Heart left ventricle (tissue), 16 donors: Measurements from ENCODE around the gene GNG7. TPM values are rescaled to one million over a fixed set of nuclear protein-coding genes. Genes with fewer than 3 reads are reported as not detected.
"Not testable (repeated sequence)": the region's sequence is repeated elsewhere in the genome, so short reads cannot be mapped to it uniquely, and the experiment has no call there.

Experiments used
- ATAC-seq, 4 donors: fragments of 200-7000 bp; cut with Tn5 transposase; one replicate each; pipeline ENCODE4 v1.9.1; 2020 to 2022; ENCODE audit warnings: moderate library complexity in 4 of 4, mild to moderate bottlenecking in 3 of 4, moderate number of reproducible peaks in 1 of 4
- DNase-seq, 5 donors: peaks; one replicate each; pipeline ENCODE4 v3.0.0-alpha.2; 2020
- H3K27ac ChIP-seq, 12 donors: fragments of 200-600 bp; sonication (generic) in 4 of 12; one replicate each; pipeline versions ENCODE4 v1.5.0 to v1.8.0; 2016 to 2022; ENCODE audit warnings: mild to moderate bottlenecking in 2 of 12
- H3K27me3 ChIP-seq, 9 donors: fragments of 200-600 bp; sonication (generic) in 2 of 9; one replicate each; pipeline versions ENCODE4 v1.5.1 to v1.8.0; 2016 to 2022; ENCODE audit warnings: mild to moderate bottlenecking in 3 of 9
- H3K36me3 ChIP-seq, 9 donors: fragments of 200-600 bp; sonication (generic) in 2 of 9; one replicate each; pipeline versions ENCODE4 v1.5.0 to v1.8.0; 2018 to 2022; ENCODE audit warnings: mild to moderate bottlenecking in 2 of 9
- H3K4me1 ChIP-seq, 12 donors: fragments of 200-600 bp; sonication (generic) in 4 of 12; one replicate each; pipeline versions ENCODE4 v1.5.0 to v1.8.0; 2016 to 2022; ENCODE audit warnings: mild to moderate bottlenecking in 3 of 12
- H3K4me3 ChIP-seq, 12 donors: fragments of 200-600 bp; sonication (generic) in 4 of 12; one replicate each; pipeline versions ENCODE4 v1.5.0 to v1.8.0; 2017 to 2022; ENCODE audit warnings: mild to moderate bottlenecking in 9 of 12, moderate library complexity in 4 of 12
- H3K9me3 ChIP-seq, 12 donors: fragments of 200-600 bp; sonication (generic) in 4 of 12; one replicate each; pipeline versions ENCODE4 v1.5.0 to v1.8.0; 2016 to 2022; ENCODE audit warnings: mild to moderate bottlenecking in 1 of 12
- POLR2A ChIP-seq, 2 donors: fragments of 450-650 bp; IDR thresholded peaks; one replicate each; pipeline ENCODE4 v1.6.1; 2017; ENCODE audit warnings: antibody characterized with exemption in 2 of 2, mild to moderate bottlenecking in 2 of 2, moderate library complexity in 2 of 2
- WGBS, 4 donors: extraction: QIAGEN DNeasy Blood & Tissue Kit in 2 of 4; methylation state at CpG; one replicate each; pipeline versions ENCODE4 v1.1.5 to v1.1.7; 2013 to 2018; 5-methylcytosine and 5-hydroxymethylcytosine counted together
- intact Hi-C, 10 donors: fragments of 100-400 bp; cut with DNase I; formaldehyde crosslinking; loops; one replicate each; pipeline versions ENCODE4 v1.11.1 to v1.14.2; 2022
- polyA plus RNA-seq, 2 donors: library from polyadenylated mRNA; stranded (reverse); fragments of 200-250 nt; gene quantifications; one replicate each; pipeline ENCODE4 v1.2.3, GENCODE V29; 2013
- total RNA-seq, 9 donors: library from RNA; depleted of rRNA in 2 of 9; stranded (reverse); fragments of >200 nt in 2 of 9; fragmentation: NEBNext Ultra II Directional in 3 of 9; extraction: Animal tissue kit (Norgen Biotek cat#: 25700) in 3 of 9; gene quantifications; one replicate each; pipeline versions ENCODE4 v1.1.0 to v1.2.4, GENCODE V29; 2016 to 2023
- TF ChIP-seq, protein P1 (sequence below), 12 donors: fragments of 200-600 bp; sonication (generic) in 4 of 12; IDR thresholded peaks; one replicate each; pipeline versions ENCODE4 v1.5.0 to v1.8.0; 2018 to 2022; ENCODE audit warnings: antibody characterized with exemption in 12 of 12, mild to moderate bottlenecking in 5 of 12
- donor health status: ischemic (EF 13 %, LVEDD 7.1; RV severe dilation, severe dysfunction).
- donor health status: healthy with polysubstance abuse.
- donor health status: DM: no; HTN: yes; CAD: no.
- donor health status: DM: no; HTN: no; CAD: no.
- donor health status: ischemic (EF 25% LVEDD 6.9; RV normal size, moderate dysfunction).
- donor health status: ischemic (EF 25% LVEDD 5.7; RV mildly dilated, moderate dysfunction).
- donor health status: healthy.
- donor health status: DM: yes; HTN: yes; CAD: no.
- donor health status: ischemic (EF 35%, LVEDD 5.7; RV mildly dilated, moderate dysfunction).
- donor health status: nonischemic (EF 11% LVEDD 7.7; RV severe dilation, severe dysfunction).
- donor health status: DM: yes; HTN: yes; CAD: no.
- donor health status: PGD.
- donor health status: ischemic (EF 29% LVEDD 5.4; RV normal size, mild dysfunction).
- donor health status: nonischemic (EF 23%, LVEDD 6.1; RV moderate dilation, normal function).

Gene GNG7
- total and polyA plus RNA-seq, 11 donors = 11.7 to 46.4 (median 24.0) TPM

DNA sequence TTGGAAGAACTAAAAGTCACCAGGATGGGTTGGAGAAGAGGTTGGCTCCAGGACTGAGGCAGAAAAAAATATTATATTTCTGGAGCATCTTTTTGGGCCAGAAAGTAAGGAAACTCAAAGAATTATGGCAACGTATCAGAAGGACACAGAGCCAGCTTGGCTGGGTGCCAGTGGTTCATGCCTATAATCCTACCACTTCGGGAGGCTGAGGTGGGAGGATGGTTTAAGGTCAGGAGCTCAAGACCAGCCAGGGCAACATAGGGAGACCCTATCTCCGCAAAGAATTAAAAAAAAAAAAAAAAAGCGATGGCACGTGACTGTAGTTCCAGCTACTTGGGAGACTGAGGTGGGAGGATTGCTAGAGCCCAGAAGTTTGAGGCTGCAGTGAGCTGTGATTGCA is 118.5 kb downstream of the GNG7 start:
- DNase-seq = no peak
- Histone ChIP-seq H3K4me3 (no peak overlapping the region), H3K27me3 (no peaks in the 10 kb centered on the region), H3K27ac (no peak overlapping the region), H3K9me3 (peaks cover 0 to 17% (median 0%) of the 10 kb centered on the region in 12 donors), H3K36me3 (no peaks in the 10 kb centered on the region), H3K4me1 (peaks cover 0 to 35% (median 17%) of the 10 kb centered on the region in 12 donors)
- 72 to 87% (median 82%) methylated on average over 5 of the region's 5 CpGs for WGBS, 4 donors
- no peak for TF ChIP-seq POLR2A (IDR thresholded peaks at IDR 0.05)
- TF ChIP-seq, protein P1, sequence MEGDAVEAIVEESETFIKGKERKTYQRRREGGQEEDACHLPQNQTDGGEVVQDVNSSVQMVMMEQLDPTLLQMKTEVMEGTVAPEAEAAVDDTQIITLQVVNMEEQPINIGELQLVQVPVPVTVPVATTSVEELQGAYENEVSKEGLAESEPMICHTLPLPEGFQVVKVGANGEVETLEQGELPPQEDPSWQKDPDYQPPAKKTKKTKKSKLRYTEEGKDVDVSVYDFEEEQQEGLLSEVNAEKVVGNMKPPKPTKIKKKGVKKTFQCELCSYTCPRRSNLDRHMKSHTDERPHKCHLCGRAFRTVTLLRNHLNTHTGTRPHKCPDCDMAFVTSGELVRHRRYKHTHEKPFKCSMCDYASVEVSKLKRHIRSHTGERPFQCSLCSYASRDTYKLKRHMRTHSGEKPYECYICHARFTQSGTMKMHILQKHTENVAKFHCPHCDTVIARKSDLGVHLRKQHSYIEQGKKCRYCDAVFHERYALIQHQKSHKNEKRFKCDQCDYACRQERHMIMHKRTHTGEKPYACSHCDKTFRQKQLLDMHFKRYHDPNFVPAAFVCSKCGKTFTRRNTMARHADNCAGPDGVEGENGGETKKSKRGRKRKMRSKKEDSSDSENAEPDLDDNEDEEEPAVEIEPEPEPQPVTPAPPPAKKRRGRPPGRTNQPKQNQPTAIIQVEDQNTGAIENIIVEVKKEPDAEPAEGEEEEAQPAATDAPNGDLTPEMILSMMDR (IDR thresholded peaks at IDR 0.05) = no peak
- ATAC-seq = no peak
- intact Hi-C loops = no loop called here

DNA sequence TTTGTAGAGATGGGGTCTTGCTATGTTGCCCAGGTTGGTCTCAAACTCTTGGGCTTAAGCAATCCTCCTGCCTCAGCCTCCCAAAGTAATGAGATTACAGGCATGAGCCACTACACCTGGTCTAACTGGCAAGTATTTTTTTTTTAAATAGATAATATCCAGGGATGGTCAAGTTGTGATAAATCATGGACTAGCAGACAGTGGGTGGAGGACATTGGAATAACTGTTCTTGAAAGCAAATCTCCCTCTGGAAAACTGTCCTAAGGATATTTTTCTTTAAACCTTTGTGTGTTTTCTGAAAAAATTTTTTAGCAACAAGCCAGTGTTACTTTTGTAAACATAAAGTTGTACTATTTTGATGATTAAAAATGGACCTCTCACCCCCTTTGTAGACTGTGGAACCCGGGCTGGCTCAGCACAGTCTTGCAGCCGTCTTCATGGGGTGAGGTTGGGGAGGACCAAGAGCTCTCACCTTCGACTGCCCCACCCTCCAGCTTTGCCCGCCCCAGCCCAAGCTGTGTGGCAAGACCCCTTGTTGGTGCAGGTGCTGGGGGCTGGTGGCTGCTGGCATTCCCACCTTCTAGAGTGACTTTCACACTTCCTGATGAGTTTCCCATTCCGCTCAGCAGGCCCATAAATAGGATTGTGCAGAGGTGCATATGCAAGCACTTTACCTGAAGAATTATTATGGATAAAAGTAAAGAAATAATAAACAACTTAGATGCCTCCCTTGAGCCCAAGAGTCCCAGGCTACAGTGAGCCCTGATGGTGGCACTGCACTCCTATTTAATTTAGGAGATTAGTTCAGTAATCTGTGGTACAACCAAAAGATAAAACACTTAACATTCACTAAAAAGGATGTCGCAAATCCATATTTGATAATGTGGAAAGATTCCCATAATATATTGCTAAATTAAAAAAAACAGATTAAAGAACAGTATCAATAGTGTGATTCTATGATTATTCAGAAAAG is 119.2 kb downstream of the GNG7 start:
- intact Hi-C loops = no loop called here
- 84 to 94% (median 89%) methylated on average over 6 of the region's 6 CpGs for WGBS, 4 donors

DNA sequence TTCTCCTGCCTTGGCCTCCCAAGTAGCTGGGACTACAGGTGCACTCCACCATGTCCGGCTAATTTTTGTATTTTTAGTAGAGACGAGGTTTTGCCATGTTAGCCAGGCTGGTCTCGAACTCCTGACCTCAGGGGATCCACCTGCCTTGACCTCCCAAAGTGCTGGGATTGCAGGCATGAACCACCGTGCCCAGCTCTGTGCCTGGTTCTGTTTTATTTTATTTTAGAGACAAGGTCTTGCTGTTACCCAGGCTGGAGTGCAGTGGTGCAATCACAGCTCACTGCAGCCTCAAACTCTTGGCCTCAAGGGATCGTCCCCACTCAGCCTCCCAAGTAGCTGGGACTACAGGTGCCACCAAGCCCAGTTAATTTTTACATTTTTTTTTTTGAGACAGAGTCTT is 122.1 kb downstream of the GNG7 start:
- peaks cover 8 to 52% (median 33%) of the 10 kb centered on the region in 12 donors for H3K4me1 ChIP-seq
- H3K36me3 ChIP-seq, H3K4me3 ChIP-seq, ATAC-seq, DNase-seq, intact Hi-C loops, H3K27ac ChIP-seq, H3K27me3 ChIP-seq: not testable (repeated sequence)
- 91 to 96% (median 96%) methylated on average over 5 of the region's 5 CpGs for WGBS, 4 donors
- peaks cover 0 to 17% (median 0%) of the 10 kb centered on the region in 12 donors for H3K9me3 ChIP-seq

More for the DNA sequence above, 119.2 kb downstream of the GNG7 start:
- Histone ChIP-seq H3K36me3 (no peaks in the 10 kb centered on the region), H3K27me3 (no peaks in the 10 kb centered on the region), H3K4me1 (peaks cover 6 to 37% (median 20%) of the 10 kb centered on the region in 12 donors), H3K9me3 (peaks cover 0 to 17% (median 0%) of the 10 kb centered on the region in 12 donors), H3K4me3 (no peak overlapping the region), H3K27ac (no peak overlapping the region)
- TF ChIP-seq POLR2A (IDR thresholded peaks at IDR 0.05) = no peak
- TF ChIP-seq, protein P1 (IDR thresholded peaks at IDR 0.05) = no peak
- DNase-seq (no peak), ATAC-seq (no peak)

DNA sequence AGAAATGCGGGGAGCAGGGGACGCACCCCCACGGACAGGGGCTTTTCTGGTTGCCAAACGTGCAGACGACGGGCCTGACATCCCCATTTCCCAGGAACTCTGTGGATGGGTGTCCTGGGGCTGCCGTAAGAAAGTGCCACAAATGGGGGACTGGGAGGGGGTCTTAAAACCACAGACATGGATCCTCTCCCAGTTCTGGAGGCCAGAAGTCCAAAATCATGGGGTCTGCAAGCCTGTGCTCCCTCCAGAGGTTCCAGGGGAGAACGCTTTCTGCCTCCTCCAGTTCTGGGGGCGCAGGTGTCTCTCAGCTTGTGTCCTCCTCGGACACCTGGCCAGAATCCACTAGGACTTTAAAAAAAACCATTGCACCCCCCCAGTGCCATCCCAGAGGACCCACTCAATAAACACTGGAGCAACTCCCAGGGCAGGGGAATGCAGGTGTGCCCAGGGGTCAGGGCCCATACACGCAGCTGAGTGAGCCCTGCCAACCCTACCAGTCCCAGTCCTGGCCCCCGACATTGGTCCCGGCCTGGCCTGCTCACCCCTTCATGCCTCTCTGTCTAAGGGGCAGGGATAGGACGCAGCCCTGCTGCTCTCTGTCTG is 122.7 kb downstream of the GNG7 start:
- DNase-seq = no peak

More for the DNA sequence above, 122.7 kb downstream of the GNG7 start:
- 29 to 37% (median 35%) methylated on average over 13 to 14 of the region's 14 CpGs for WGBS, 4 donors
- H3K9me3 ChIP-seq = peaks cover 0 to 17% (median 0%) of the 10 kb centered on the region in 12 donors
- H3K27ac ChIP-seq = peak overlapping the region; percentile 71 to 92 (median 84)
- peak overlapping the region in 10 of 12 donors; percentile 43 to 75 (median 56) for H3K4me3 ChIP-seq
- no peaks in the 10 kb centered on the region for H3K27me3 ChIP-seq
- H3K4me1 ChIP-seq = peaks cover 8 to 53% (median 33%) of the 10 kb centered on the region in 12 donors
- ATAC-seq = no peak
- TF ChIP-seq POLR2A (IDR thresholded peaks at IDR 0.05) = no peak
- TF ChIP-seq, protein P1 (IDR thresholded peaks at IDR 0.05) = peak in 3 of 12 donors; percentile 6 to 37 (median 33)
- intact Hi-C loops = loop anchor here in 9 of 10 donors (1.0 to 5.0 kb wide), 14 partner anchors 32 to 105 kb away; no protein-coding TSS in a partner anchor
- H3K36me3 ChIP-seq = no peaks in the 10 kb centered on the region
